Muscle of leg (tissue), 11 donors: ENCODE results near the gene SLC35F1. TPM values are rescaled to one million over a fixed set of nuclear protein-coding genes. Genes with fewer than 3 reads are reported as not detected.

Experiments used
- DNase-seq: peaks from one replicate; pipeline ENCODE4 v3.0.0; 2013
- H3K27ac ChIP-seq: one replicate; pipeline ENCODE4 v1.5.1; 2013; ENCODE audit warnings: mild to moderate bottlenecking, low read length, control low read depth
- H3K27me3 ChIP-seq: one replicate; pipeline ENCODE4 v1.6.1; 2013; ENCODE audit warnings: low read length; ENCODE audit not compliant: control insufficient read depth, insufficient read depth
- H3K36me3 ChIP-seq: one replicate; pipeline ENCODE4 v1.6.1; 2013; ENCODE audit warnings: low read length; ENCODE audit not compliant: control insufficient read depth, insufficient read depth
- H3K4me1 ChIP-seq: one replicate; pipeline ENCODE4 v1.6.1; 2013; ENCODE audit warnings: low read length; ENCODE audit not compliant: control insufficient read depth, insufficient read depth
- H3K4me3 ChIP-seq: one replicate; pipeline ENCODE4 v1.5.1; 2013; ENCODE audit warnings: low read length, control low read depth
- H3K9me3 ChIP-seq: replicated peaks from 2 replicates; pipeline ENCODE4 v1.6.1; 2013; ENCODE audit warnings: low read depth, low read length; ENCODE audit not compliant: control insufficient read depth
- WGBS: methylation state at CpG from one replicate; pipeline ENCODE4 v1.1.5; 2013; ENCODE audit warnings: missing lambda C conversion rate; ENCODE audit not compliant: insufficient coverage; 5-methylcytosine and 5-hydroxymethylcytosine counted together
- polyA plus RNA-seq, 8 donors: library from polyadenylated mRNA; unstranded; fragments of 120-200 nt; gene quantifications; one replicate each; pipeline versions ENCODE4 v1.2.1 to v1.2.3, GENCODE V29; 2013; ENCODE audit warnings: inconsistent platforms in 1 of 8, low replicate concordance in 1 of 8; ENCODE audit not compliant: insufficient read length in 8 of 8, insufficient read depth in 1 of 8
- total RNA-seq: library from RNA; stranded (reverse); fragments of 120-200 nt; gene quantifications from one replicate; pipeline ENCODE4 v1.2.4, GENCODE V29; 2013

SLC35F1 gene
- total and polyA plus RNA-seq, 9 donors, result 1.5 to 6.2 (median 2.1) TPM

- no peaks in the 10 kb centered on the region for H3K9me3 ChIP-seq
- H3K4me1 ChIP-seq, result no peaks in the 10 kb centered on the region
- H3K36me3 ChIP-seq, result no peaks in the 10 kb centered on the region
- no peak overlapping the region for H3K27ac ChIP-seq
- no peaks in the 10 kb centered on the region for H3K27me3 ChIP-seq
- H3K4me3 ChIP-seq, result no peak overlapping the region
- no peak for DNase-seq
- 68% methylated on average over 2 of the region's 3 CpGs for WGBS
Measured at GRCh38 chr6:118223316-118223715, 316.3 kb downstream of the SLC35F1 start.

GRCh38 chr6:118228886-118229285 lies 321.8 kb downstream of the SLC35F1 start:
- Histone ChIP-seq H3K4me1 (no peaks in the 10 kb centered on the region), H3K27me3 (no peaks in the 10 kb centered on the region), H3K27ac (no peak overlapping the region), H3K4me3 (no peak overlapping the region), H3K9me3 (no peaks in the 10 kb centered on the region), H3K36me3 (no peaks in the 10 kb centered on the region)
- no CpG with 5 or more reads among the region's 3 CpGs for WGBS
- DNase-seq, result no peak

GRCh38 chr6:118240878-118241528 lies 333.9 kb downstream of the SLC35F1 start:
- H3K4me1 ChIP-seq, result no peaks in the 10 kb centered on the region
- H3K27ac ChIP-seq, result no peak overlapping the region
- no peak overlapping the region for H3K4me3 ChIP-seq
- H3K36me3 ChIP-seq, result no peaks in the 10 kb centered on the region
- no peaks in the 10 kb centered on the region for H3K9me3 ChIP-seq
- no peak for DNase-seq
- WGBS, result 100% methylated on average over 1 of the region's 1 CpG
- no peaks in the 10 kb centered on the region for H3K27me3 ChIP-seq

GRCh38 chr6:118246406-118246805 lies 339.3 kb downstream of the SLC35F1 start:
- H3K4me1 ChIP-seq, result no peaks in the 10 kb centered on the region
- H3K9me3 ChIP-seq, result no peaks in the 10 kb centered on the region
- no peak for DNase-seq
- no peaks in the 10 kb centered on the region for H3K27me3 ChIP-seq
- WGBS, result 67% methylated on average over 2 of the region's 5 CpGs
- no peaks in the 10 kb centered on the region for H3K36me3 ChIP-seq
- H3K27ac ChIP-seq, result no peak overlapping the region
- H3K4me3 ChIP-seq, result no peak overlapping the region

GRCh38 chr6:118248171-118248570 lies 341.1 kb downstream of the SLC35F1 start:
- H3K4me1 ChIP-seq, result no peaks in the 10 kb centered on the region
- no peaks in the 10 kb centered on the region for H3K27me3 ChIP-seq
- DNase-seq, result no peak
- H3K4me3 ChIP-seq, result no peak overlapping the region
- whole genome bisulfite sequencing, result no CpG with 5 or more reads among the region's 1 CpG
- H3K9me3 ChIP-seq, result no peaks in the 10 kb centered on the region
- no peak overlapping the region for H3K27ac ChIP-seq
- H3K36me3 ChIP-seq, result no peaks in the 10 kb centered on the region

GRCh38 chr6:118249680-118250079 lies 342.6 kb downstream of the SLC35F1 start:
- H3K9me3 ChIP-seq, result no peaks in the 10 kb centered on the region
- H3K36me3 ChIP-seq, result no peaks in the 10 kb centered on the region
- no peak overlapping the region for H3K27ac ChIP-seq
- H3K27me3 ChIP-seq, result no peaks in the 10 kb centered on the region
- WGBS, result 20% methylated on average over 1 of the region's 5 CpGs
- H3K4me1 ChIP-seq, result no peaks in the 10 kb centered on the region
- peak; percentile 3 for DNase-seq
- no peak overlapping the region for H3K4me3 ChIP-seq

- Histone ChIP-seq H3K4me3 (no peak overlapping the region), H3K36me3 (no peaks in the 10 kb centered on the region), H3K27ac (no peak overlapping the region), H3K27me3 (no peaks in the 10 kb centered on the region), H3K9me3 (no peaks in the 10 kb centered on the region), H3K4me1 (no peaks in the 10 kb centered on the region)
- no peak for DNase-seq
- 91% methylated on average over 1 of the region's 1 CpG for WGBS
Measured at GRCh38 chr6:118252474-118252873, 345.4 kb downstream of the SLC35F1 start.

- Histone ChIP-seq H3K9me3 (no peaks in the 10 kb centered on the region), H3K27me3 (no peaks in the 10 kb centered on the region), H3K27ac (no peak overlapping the region), H3K4me1 (no peaks in the 10 kb centered on the region), H3K36me3 (no peaks in the 10 kb centered on the region), H3K4me3 (no peak overlapping the region)
- no peak for DNase-seq
- 74% methylated on average over 2 of the region's 3 CpGs for WGBS
Measured at GRCh38 chr6:118253741-118254140, 346.7 kb downstream of the SLC35F1 start.

- no peak for DNase-seq
- no peaks in the 10 kb centered on the region for H3K36me3 ChIP-seq
- H3K9me3 ChIP-seq, result no peaks in the 10 kb centered on the region
- H3K27ac ChIP-seq, result no peak overlapping the region
- H3K4me3 ChIP-seq, result no peak overlapping the region
- no CpG with 5 or more reads among the region's 2 CpGs for WGBS
- no peaks in the 10 kb centered on the region for H3K4me1 ChIP-seq
- no peaks in the 10 kb centered on the region for H3K27me3 ChIP-seq
Measured at GRCh38 chr6:118260833-118261232, 353.8 kb downstream of the SLC35F1 start.

GRCh38 chr6:118263921-118264486 lies 356.9 kb downstream of the SLC35F1 start:
- no peaks in the 10 kb centered on the region for H3K36me3 ChIP-seq
- no peaks in the 10 kb centered on the region for H3K9me3 ChIP-seq
- H3K27me3 ChIP-seq, result no peaks in the 10 kb centered on the region
- 0% methylated on average over 1 of the region's 2 CpGs for WGBS
- DNase-seq, result peak; percentile 32
- no peak overlapping the region for H3K4me3 ChIP-seq
- H3K4me1 ChIP-seq, result no peaks in the 10 kb centered on the region
- no peak overlapping the region for H3K27ac ChIP-seq
